Right renal pelvis (tissue), 4 donors: ENCODE results near the gene OLFM4. TPM values are rescaled to one million over a fixed set of nuclear protein-coding genes. Genes with fewer than 3 reads are reported as not detected.

Experiments used
- DNase-seq, 4 donors: peaks; one replicate each; pipeline ENCODE4 v3.0.0-alpha.2; 2013; ENCODE audit warnings: low read depth in 4 of 4, low spot score in 3 of 4, missing footprints in 1 of 4
- polyA plus RNA-seq, 4 donors: library from polyadenylated mRNA; unstranded; fragments of 120-200 nt; gene quantifications; one replicate each; pipeline ENCODE4 v1.2.1, GENCODE V29; 2013; ENCODE audit not compliant: insufficient read length in 4 of 4

OLFM4 gene
- under 1 TPM; 0.43 to 0.77 (median 0.50) TPM for polyA plus RNA-seq

GRCh38 chr13:53028637-53029203 lies at the start of gene OLFM4:
TSS of gene OLFM4 (plus strand) at chr13:53028813. CDS start at chr13:53028837, 24 bp downstream.
- no peak for DNase-seq

DNA sequence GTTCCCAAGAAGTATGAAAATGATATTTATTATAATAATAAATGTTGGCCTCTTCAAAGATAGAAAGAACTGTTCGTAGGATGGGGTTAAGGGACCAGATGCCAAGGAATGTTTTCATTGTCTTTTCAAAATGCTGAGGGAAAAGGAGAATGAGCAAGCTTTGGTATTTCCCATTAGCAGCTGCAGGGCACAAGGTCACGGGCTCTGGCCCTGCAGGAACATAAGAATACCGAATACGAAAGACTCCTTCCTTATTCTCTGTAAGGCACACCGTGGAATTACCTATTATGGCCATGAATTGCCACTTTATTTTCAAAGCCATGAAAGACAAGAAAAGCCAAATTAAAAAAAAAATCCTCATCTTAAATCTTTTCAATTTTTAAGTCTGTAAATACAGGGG lies 49.6 kb upstream of the OLFM4 start:
- DNase-seq = no peak

DNA sequence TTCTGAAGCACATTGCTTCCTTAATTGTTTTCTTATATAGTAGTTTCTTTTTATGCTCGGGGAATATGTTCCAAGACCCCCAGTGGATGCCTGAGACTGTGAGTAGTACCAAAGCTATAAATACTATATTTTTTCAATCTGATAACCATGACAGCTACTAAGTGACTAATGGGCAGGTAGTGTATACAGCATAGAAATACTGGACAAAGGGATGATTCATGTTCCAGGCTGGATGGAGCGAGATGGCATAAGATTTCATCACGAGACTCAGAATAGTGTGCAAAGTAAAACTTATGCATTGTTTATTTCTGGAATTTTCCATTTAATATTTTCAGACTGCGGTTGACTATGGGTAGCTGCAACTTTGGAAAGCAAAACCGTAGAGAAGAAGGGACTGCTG lies 47.9 kb upstream of the OLFM4 start:
- no peak for DNase-seq

GRCh38 chr13:52983836-52984235 lies 44.8 kb upstream of the OLFM4 start:
- DNase-seq = no peak

- DNase-seq = no peak
These were observed 43.7 kb upstream of the OLFM4 start for GRCh38 chr13:52984881-52985363.

DNA sequence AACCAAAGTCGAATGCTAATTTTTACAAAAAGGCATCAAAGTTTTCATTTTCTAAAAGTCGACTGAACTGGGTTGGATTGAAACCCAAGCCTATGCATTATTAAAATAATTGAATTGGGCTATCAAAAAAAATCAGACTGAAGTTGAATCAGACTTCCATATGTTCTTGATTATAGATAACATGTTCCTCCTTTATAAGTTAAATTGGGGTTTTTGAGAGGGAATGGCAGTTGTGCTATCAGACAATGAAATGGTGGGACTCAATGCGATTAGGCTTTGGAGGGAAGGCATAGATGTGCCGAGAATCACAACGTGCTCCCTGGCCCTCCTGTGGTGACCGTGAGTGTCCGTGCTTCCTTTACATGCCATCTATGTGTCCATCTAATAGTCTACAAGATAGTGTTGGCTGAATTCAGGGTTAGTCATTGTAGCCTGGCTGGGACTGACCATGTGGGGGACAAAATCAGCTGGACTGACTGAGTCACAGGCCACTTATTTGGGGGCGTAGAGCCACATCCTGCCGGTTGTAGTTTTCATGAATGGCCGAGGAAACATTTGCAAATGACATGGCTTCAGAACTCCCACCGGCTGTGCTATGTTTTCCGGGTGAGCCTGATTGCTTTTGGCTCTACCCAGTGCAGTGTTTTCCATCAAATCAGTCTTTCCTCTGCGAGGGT lies 37.1 kb upstream of the OLFM4 start:
- DNase-seq = no peak

- no peak for DNase-seq
These were observed 36.5 kb upstream of the OLFM4 start for GRCh38 chr13:52992110-52992509.

DNA sequence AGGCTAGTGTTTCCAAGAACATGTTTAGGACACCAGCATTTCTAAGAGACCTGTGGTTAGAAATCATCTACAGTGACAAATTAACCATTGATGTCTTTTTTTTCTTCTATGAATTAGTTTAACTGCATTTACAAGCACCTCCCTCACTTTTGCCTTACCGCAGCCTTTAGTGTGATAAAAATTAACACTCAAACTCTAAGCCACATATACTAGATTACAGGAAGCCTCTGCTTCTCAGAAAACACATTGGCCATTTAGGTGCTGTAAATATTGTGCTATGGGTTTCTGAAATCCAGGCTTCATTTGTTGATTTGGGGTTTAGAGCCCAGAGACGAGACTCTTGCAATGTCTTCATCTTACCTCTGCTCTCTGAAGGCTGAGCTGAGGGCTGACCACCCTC lies 34.6 kb upstream of the OLFM4 start:
- no peak for DNase-seq

DNA sequence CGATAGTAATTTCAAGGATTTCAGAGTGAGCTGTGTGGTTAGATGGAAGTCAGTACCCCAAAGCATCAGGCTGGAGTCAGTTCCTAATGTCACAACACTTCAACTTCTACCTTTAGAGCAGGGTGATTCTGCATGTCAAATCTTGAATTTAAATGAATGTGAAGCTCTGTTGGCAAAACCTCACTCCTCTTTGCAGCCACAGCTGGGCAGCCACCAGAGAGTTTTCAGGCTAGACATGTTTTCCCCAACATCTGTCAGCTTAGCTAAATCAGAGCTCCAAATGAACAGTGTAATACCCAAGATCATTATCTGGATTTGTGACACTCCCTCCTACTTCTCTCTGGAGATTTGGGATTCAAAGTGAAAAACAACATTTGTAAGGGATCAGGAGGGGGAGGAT lies 33.7 kb upstream of the OLFM4 start:
- no peak for DNase-seq

DNA sequence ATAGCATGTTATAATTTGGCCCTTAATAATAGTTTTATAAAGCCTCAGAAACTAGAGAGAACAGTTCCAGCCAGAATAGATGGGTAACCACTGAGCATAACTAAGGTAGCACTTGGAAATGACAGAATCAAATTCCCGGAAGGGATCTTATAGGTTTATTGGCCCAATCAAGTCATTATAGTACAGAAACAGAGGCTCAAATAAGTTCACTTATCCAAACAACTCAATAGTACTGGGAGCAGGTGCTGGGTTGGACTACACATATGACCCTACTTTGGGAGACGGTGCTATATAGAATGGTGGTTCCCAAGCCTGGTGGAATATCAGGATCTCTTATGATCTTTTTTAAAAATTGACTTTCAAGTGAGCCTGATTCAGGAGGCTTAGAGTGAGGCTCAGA lies 32.7 kb upstream of the OLFM4 start:
- DNase-seq = no peak

- DNase-seq = no peak
These were observed 30.4 kb upstream of the OLFM4 start for GRCh38 chr13:52997951-52998876.

GRCh38 chr13:52999093-52999696 lies 29.4 kb upstream of the OLFM4 start:
- DNase-seq = no peak

DNA sequence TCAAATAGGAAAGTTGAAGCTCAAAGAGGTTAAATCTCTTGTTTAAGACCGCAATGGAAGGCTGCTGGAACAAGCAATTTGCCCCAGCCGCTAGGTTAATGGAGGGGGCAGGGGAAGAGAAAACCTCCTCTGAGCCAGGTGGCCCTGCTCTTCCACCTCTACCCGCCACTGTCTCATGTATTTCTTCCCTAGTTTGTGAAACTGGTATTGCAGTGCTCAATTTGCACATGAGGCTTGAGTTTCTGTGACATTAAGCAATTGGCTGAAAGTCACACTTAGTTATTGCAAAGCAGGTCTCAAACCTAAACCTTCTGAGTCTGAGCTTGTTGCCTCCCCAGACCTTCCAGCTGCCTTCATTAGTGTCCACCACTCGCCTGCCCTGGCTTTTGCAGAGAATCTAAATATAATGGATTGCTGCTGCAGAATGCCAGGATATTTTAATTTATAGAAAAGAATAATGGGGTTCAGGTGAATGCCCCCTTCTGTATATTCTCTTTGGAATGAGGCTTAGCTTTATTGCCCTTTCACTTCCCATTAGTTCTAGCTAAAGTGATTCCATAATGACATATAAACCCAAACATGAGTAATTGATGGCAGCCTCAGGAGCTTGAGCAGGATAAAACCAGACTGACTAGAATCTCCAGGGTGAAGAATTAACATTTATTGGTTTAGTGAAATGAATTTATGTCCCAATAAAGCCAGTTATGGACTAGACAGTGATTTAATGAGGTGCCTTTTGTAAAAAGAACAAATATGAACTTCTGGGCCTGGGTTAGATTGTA lies 27.0 kb upstream of the OLFM4 start:
- DNase-seq = no peak

DNA sequence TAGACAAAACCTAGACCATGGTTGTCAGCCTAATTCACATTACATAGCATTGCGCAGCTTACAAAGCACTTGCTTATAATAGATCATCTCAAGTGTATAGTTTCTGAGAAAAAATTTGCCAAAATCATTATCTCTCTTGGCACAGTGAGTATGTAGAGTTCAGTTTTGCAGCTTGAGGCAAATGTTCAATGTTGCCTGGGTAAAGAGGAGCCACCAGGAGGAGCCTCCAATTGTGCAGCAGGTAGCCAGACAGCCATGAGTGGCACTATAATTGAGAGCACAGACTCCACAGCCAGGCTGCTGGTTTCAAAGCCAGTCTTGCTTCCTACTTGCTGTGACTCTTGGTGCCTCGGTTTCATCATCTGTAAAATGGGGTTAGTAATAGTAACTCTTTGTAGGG lies 24.0 kb upstream of the OLFM4 start:
- DNase-seq = no peak

GRCh38 chr13:53005626-53006025 lies 23.0 kb upstream of the OLFM4 start:
- DNase-seq = peak in 1 of 4 donors; percentile 7

GRCh38 chr13:53007872-53008271 lies 20.7 kb upstream of the OLFM4 start:
- DNase-seq = no peak

DNA sequence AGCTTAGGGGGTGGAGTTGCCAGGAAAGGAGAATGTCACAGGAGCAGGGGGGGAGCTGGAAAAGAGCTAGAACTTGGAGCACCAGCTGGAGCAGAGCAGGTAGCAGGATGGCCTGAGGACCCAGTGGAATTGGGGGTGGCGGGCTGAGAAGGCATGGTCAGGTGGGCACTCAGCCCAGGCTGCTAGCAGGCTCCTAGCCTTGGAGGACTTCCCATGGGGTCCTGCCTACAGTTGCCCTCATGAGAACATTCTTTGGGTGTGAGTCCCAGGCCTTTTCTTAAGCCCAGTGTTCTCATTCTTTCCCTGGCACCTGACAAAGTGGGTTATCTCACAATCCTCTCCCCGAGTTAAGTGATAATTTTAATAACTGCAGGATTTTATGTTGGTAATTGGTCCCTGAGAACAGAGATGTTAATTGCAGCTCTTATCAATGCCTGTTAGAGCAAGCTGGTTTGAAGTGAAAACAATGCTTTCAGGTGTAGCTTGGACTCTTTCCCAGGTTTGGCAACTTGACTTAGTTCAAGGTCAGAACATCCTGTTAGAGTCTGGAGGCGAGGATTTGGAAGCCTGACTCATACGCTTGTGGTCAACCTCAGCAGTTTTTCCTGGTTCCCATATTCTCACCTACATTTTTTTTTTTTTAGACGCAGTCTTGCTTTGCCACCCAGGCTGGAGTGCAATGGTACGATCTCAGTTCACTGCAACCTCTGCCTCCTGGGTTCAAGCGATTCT lies 18.1 kb upstream of the OLFM4 start:
- DNase-seq = no peak

- DNase-seq = no peak
These were observed 15.9 kb upstream of the OLFM4 start for GRCh38 chr13:53012707-53013106.

- no peak for DNase-seq
These were observed 15.5 kb upstream of the OLFM4 start for GRCh38 chr13:53013113-53013512.
